ENCODE measurements around the gene FBXL7. TPM values are rescaled to one million over a fixed set of nuclear protein-coding genes. Genes with fewer than 3 reads are reported as not detected.

Gene FBXL7
- total RNA-seq, 1 donor from 2014 or later, result 1.1 TPM

DNA sequence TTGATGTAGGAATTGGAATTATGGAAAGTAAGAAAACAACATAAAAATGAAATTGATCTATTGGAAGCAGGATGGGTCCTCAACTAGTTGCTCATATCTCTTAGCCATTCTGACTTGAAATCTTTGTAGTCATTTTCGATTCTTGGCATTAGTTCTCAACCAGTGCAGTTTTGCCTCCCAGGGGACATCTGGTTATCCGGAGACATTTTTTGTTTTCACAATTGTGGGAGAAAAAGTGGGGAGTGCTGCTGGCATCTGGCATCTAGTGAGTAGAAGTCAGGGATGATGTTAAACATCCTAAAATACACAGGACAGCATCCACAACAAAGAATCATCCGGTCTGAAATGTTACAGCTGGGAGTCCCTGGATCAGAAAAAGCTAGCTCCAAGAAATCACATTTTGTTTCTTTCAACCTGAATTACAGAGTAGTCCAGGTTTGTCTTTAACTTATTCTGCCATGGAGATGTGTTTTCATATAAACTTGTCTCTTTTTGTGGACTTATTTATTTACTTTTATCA is 74.9 kb downstream of the FBXL7 start:
- DNase-seq (ENCODE audit: low spot score) (no peak), ATAC-seq (no peak)

DNA sequence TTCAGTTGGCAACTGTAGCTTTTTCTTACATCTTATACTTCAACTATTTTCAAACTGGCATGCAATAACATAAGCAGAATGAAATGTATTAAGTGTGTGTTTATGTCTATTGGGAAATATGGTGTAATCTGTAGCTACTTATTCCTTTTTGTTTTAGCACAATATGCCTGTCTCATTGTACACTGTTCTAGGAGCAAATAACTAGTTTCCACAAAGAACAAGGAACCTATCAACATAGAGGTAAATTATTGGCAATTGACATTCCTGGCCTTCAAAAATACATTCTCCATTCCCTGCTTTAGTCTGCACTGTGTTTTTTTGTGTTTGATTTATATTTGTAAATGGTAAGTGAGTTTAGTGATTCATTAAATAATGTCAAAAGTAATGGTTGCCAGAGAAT is 75.7 kb downstream of the FBXL7 start:
- ATAC-seq, result no peak

DNA sequence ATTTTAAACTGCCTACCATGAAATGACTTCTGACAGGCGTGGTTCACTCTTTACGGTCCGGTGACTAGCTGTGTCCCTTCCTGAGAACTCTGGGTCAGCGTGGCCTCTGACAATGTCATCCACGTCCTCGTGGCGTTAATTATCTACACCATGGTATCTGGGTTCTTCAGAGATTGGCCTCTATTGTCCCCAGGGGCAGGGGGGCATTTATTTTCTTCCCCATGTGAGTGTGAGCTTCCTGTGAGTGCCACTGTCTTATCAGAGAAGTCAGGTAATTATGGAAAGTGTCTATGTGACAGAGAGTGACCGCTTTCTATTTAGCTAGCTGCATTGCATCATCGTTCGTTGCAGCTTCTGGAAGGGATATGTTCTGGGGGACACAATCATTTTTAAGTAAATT is 77.2 kb downstream of the FBXL7 start:
- ATAC-seq, result peak; percentile 34
- DNase-seq (ENCODE audit: low spot score), result no peak

More for the DNA sequence above, 75.7 kb downstream of the FBXL7 start:
- DNase-seq (ENCODE audit: low spot score), result no peak

DNA sequence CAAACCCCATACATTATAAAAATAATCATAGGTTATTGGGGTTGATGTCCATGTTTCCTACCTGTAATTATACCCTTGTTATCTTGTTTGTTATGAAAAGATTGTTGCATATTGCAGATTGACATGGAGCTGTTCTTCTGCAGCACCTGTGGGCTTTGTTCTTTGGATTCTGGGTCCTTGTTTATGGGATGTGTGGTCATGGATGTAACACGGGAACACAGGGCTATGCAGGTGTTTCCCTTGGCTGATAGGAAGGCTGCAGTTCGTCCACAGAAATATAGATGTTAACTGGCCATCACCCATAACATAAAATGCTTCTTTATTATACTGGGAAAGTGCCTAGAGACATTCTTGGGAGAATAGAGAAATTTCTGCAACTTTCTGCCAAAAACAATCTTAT is 77.9 kb downstream of the FBXL7 start:
- ATAC-seq, result no peak
- DNase-seq (ENCODE audit: low spot score), result no peak

DNA sequence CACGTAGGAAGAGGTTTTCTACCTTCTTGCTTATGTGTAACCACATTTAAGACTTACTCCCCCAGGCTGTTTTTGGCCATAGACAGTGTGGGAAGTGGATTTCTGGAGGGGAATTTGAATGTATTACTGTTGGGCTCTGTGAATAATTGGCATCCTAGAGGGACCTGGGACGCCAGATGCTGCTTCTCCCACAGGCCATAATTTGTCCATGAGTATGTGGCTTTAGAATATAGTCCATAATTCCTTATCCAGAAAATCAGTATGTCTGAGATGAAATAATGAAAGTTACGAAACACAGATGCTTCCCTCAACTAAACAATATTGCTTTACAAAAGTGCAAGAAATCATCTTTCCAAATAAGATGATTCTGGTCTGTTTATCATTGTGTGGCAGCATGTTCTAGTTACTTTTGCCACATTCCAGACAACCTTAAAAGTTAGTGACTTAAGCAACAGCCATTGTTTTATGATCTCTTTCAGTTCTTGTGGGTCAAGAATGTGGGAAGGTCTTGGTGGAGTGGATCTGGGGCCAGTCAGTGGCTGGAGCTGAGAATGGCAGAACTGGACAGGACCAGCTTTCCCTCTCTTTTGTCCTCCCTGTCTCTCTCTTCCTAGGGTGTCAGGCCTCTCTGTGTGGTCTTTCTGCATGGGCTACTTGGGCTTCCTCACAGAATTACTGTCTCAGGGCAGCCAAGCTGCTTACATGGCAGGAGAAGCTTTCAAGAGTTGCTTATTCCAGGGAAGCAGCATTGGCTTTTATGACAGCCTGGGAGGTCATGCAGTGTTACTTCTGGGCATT is 79.4 kb downstream of the FBXL7 start:
- ATAC-seq, result no peak
- no peak for DNase-seq (ENCODE audit: low spot score)

DNA sequence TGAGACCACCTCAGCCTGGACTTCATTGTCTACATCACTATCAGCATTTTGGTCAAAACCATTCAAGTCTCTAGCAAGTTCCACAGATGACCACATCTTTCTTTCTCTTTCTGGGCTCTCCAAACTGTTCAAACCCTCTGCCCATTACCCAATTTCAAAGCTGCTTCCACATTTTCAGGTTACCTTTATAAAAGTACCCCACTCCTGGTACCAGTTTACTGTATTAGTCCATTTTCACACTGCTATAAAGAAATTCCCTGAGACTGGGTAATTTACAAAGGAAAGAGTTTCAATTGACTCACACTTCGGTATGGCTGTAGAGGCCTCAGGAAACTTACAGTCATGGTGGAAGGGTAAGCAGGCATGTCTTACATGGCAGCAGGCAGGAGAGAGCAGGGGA is 84.5 kb downstream of the FBXL7 start:
- ATAC-seq (no peak), DNase-seq (ENCODE audit: low spot score) (no peak)

DNA sequence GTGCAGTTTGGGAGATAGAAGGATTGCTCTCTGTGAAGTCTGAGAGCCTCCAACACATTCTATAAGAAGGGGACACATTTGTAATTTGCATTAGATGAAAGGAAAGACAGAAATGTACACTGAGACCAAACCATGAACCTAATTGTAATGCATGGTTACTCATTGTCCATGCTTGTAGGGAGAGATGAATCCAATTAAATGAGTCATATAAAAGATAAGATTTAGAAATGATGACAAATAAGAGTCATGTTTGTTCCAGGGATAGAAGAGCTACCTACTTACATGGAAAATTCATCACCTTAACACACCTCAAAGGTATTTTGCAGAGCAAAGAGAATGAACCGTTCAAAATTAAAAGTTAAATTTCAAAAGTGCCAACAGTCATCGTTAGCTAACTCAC is 85.1 kb downstream of the FBXL7 start:
- no peak for DNase-seq (ENCODE audit: low spot score)
- ATAC-seq, result no peak

DNA sequence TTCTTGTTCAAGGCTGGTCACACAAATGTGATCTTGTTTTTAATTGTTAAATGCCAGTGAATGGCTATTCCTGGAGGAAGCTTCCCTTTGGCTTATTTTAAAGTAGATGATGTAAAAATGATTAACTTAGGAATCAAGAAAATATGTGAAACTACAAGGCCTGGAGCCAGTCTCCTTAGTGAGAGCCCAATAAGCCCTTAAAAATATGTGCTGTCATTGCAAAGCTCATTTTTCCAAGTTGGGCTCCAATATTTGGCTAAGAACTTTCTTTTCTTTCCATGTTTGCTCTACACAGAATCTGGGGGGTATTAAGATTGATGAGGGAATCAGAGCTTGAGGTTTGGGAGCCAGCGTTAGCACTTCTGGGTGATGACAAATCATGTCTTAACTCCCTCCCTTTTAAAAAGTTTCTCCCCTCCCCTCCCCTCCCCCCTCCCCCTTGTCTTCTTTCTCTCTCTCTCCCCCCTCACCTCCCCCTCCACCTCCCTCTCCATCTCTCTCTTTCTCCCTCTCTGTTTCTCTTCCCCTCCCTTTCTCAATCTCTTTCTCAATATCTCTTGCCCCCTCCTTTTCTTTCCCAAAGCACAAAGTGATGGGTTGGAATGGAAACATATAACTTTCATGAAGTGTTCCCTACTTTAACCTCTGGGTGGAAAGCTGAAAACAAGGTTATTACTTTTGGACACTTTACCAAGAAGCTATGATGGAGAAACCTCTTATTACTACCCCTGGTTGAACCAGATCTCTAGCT is 86.0 kb downstream of the FBXL7 start:
- no peak for DNase-seq (ENCODE audit: low spot score)
- no peak for ATAC-seq

DNA sequence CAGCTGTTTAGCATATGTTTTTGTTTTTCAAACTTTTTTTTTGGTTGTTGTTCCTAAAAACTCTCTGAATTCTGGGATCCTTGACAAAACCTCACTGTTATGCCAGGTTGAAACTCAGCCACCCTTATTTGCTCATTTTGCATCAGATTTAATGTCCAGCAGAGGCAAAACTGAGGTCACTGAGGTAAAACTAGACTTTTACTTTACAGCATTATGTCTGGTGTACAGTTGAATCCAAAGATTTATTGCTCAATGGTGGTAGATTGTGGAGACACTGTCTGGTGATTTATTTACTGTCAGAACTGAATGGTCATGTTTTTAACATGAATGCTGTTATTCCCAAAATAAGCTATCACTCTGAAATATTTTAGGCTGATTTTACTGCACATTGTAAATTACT is 87.9 kb downstream of the FBXL7 start:
- no peak for ATAC-seq
- DNase-seq (ENCODE audit: low spot score), result no peak

DNA sequence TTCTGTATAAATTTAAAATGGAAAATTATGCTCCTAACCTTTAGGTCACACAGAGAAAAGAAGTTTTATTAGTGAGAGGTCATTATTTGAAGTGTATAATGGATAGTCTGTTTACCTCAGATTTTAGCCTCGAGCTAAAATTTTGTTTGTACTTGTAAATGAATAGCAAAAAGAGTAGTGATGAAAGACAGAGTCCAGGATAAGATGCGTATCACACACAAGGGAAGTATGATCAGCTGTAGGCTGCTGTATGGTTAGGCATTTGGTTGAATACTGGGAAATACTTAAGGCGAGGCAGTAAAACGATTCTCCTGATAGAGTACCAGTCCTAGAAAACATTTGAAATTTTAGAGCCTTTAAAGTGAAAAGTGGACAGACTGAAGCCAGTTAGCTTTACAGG is 92.7 kb downstream of the FBXL7 start:
- ATAC-seq (no peak), DNase-seq (ENCODE audit: low spot score) (no peak)

DNA sequence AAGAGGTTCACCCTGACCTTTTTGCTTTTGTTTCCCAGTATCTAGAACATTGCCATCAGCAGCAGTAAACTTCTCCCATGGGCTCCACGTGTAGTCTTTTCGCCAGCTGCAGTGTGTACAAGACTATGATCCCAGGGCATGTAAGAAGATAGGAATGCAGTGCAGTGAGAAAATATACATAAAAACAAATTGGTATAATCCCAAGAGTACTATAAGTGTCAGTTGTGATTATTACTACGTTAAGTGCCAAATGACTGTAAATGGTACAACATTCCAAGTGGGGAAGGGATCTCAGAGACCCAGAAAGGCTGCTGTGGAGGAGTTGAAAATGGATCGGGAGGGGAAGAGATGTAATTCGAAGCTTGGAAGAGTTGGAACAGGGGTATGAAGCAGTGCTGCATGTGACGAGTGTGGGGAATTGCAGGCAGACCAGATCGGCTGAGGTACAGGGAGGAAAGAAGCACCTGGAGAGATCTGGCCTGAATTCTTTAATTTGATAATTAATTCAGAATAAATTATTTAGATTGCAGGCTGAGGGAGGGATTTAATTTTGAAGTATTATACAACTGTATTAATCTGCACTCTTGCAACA is 95.1 kb downstream of the FBXL7 start:
- DNase-seq (ENCODE audit: low spot score), result no peak

DNA sequence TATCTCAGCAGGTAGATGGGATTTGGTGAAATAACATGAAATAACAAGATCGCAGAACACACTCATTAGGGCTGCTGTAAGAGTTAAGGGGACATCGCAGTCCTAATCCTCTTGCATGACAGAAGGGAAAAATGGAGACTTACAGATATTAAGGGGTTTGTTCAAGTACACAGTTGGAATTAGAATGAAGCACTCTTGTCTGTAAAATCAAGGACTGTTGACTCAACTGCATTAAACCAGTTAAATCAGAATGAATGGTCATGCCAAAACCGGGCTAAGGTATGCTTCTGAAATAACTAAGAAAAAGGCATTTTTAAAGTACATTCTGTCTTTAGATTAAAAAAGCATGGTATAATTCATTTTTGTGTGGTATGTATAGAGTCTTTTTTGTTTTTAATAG is 95.9 kb downstream of the FBXL7 start:
- no peak for DNase-seq (ENCODE audit: low spot score)
- no peak for ATAC-seq

More for the DNA sequence above, 95.1 kb downstream of the FBXL7 start:
- no peak for ATAC-seq

DNA sequence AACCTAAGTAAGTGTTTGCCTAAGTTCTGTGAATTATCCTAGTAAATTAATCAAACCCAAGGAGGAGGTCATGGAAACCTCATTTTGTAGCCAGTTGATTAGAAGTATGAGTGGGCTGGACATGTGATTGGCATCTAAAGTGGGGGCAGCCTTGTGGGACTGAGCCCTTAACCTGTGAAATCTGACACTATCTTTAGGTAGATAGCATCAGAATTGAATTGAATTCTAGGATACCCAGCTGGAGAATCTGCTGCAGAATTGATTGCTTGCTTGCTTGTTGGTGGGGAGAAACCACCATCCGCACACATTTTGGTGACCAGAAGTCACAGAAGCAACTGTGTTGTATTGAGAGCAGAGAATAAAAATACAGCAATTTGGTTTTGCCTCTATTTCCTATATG is 97.0 kb downstream of the FBXL7 start:
- DNase-seq (ENCODE audit: low spot score), result no peak
- ATAC-seq, result no peak

DNA sequence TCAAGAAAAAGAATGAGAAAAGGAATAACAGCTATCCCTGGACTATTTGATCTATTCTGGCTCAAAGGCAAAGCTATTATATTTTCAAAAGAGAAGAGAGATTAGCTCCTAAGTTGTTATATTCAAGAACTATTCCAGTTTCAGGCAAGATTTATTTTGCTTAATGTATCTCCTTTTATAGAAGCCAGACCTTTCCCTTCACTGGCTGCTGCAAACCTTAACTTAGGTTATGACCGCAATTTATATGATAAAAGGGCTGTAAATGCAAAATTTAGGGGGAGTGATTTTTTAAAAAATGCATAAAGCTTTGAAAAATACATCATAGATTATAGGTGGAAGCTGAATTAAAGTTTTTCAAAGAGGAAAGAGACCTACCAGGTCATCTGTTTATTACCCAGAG is 97.8 kb downstream of the FBXL7 start:
- DNase-seq (ENCODE audit: low spot score) (no peak), ATAC-seq (no peak)

DNA sequence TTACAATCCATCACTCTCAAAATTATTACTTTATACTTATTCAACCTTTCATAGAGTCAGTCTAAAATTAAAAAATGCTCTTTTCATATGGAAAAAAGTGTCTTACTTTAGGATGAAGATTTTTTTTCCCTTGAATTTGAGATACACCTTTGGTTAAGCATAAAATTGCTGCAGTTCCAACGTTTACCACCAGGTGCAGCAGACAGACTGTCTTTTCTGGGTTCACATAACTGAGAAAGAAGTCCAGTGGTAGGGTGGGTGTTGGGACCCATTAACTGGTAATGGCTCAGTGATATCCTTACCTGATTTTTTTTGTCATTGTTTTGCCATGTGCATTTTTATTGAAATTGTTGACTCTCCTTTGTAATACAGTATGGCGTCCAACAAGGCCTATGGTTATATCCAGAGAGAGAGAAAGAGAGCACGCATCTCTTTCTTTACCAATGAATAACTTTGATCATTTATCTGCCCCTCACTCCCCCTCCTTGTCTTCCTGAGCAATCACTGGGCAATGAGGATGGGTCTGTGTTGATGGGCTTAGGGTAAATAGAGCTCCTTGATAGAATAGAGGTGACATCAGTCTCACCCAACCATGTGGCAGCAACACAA is 98.4 kb downstream of the FBXL7 start:
- ATAC-seq, result no peak
- DNase-seq (ENCODE audit: low spot score), result no peak

DNA sequence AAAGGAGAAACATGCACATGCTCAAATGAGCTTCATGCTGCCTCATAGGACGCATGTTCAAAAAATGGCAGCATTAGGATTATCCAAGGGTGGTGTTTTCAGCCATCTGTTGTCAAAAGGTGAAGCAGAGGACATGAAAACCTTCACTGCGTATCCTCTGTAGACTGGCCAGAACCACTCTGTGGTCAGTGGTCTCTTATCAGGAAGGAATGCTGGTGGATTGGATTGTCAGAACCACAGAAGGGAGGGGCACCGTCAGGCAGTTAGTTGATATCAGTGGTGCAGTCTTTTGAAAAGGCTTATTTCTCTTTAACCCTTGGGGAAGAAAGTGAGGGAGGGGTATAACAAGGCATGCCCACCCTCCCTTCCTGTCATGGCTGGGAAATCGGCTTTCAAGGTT is 100.1 kb downstream of the FBXL7 start:
- no peak for ATAC-seq
- DNase-seq (ENCODE audit: low spot score), result no peak

DNA sequence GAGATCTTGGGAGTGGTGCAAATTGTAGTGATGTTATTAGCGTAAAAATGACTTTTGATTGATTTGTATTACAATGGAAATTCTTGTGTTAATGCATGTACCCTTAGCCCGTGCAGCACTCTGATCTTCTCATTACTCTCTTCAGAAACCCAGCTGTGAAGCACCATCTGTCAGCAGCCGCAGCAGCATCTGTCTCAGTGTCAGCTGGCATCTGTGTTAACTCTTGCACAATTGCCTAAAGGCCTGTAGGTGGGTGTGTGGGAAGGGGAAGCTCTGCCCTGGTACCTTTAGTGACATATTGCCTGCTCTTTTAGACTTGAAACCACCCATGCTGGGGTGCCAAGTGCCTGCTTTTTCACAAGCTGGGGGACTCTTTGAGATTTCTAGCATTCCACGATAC is 101.3 kb downstream of the FBXL7 start:
- ATAC-seq (no peak), DNase-seq (ENCODE audit: low spot score) (no peak)

DNA sequence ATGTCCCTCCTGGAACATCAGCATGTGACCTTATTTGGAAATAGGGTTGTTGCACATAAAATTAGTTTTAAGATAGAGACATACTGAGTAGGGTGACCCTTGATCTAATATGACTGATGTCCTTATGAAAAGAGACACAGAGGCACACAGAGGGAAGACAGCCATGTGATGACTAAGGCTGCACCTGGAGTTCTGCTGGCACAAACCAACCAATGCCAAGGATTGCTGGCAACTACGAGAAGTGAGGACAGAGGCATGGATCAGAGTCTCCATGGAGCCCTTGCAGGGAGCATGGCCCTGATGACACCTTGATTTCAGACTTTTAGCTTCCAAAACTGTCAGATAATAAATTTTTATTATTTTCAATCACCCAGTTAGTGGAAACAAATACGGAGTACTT is 101.9 kb downstream of the FBXL7 start:
- no peak for ATAC-seq

DNA sequence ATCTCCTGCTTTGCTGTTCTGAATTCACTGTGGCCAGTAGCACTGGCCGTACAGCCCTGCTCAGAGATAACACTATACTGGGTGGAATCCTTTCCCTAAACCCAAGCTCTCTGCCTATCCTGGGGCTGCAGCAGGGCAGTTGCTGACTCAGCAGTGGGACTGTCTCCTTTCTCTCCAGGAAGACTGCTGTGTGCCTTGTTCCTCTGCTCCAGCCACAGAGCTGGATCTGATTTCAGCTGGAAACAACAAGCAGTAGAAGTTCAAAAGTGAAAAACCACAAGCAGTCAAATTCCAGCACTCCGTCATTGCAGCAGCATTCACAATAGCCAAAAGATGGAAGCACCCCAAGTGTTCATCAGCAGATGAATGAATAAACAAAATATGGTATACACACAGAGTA is 105.0 kb downstream of the FBXL7 start:
- ATAC-seq (no peak), DNase-seq (ENCODE audit: low spot score) (no peak)

More for the DNA sequence above, 101.9 kb downstream of the FBXL7 start:
- no peak for DNase-seq (ENCODE audit: low spot score)

DNA sequence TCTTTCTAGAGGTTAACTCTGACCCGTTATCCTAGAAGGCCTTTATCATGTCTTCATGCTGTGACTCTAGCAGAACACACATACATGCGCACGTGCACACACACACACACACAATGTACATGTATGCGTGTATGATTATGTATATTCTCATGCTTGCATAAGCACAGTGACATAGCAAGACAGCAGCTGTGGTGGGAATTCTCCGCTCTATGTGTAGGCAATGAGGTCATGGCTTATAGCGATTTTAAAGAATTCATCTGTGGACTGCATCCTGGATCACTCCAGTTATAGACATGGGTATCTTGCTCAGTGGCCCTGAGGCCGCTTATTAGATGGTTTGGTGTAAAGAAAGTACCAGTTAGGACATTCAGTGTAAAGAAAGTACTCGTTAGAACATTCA is 106.2 kb downstream of the FBXL7 start:
- ATAC-seq (no peak), DNase-seq (ENCODE audit: low spot score) (no peak)

DNA sequence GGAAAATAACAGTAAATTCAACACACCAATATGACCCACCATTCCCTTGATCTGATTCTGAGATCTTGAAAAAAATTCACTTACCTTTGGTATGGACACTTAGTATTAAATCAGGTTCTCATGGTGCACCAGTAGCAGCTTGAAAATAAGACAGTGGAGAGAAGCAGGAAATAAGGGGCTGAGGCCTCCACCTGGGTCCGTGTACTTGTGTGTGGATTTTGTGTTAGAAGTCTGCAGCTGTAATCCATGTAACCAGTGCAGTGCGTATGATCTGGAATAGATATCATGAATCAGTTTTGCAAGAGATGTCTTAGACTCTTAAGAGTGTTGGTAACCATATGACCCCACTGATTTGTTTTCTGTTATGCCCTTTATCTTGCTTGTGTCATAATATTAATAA is 107.1 kb downstream of the FBXL7 start:
- ATAC-seq, result no peak
- no peak for DNase-seq (ENCODE audit: low spot score)
